ENCODE data around the gene ZGPAT. TPM values are rescaled to one million over a fixed set of nuclear protein-coding genes. Genes with fewer than 3 reads are reported as not detected.

Gene ZGPAT
- total RNA-seq, 4 donors from 2014 or later, result 29.1 to 346 (median 76.5) TPM

DNA sequence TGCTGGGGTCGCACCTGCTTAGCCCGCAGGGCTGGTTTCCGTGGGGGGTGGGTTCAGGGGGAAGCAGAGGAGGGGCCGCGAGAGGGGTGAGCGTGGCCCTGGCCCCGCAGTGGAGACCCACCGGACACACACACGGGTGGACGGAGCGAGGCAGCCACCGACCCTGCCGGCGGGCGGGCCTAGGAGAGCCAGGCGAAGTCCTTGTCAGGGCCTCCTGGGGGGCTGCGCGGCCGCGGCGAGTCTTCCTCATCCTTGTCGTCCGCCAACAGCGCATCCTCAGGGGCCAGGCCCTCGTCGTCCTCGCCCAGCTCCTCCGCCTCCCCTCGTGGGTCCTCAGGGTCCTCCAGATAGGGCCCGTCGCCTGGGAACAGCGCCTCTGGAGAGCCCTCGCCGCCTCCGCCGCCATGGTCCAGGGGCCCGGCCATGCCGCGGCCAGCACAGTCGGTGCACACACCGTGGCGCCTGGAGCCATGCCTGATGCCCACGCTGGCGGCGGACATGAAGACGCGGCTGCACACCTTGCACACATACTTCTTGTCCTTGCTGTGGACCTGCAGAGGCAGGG, 39.0 kb downstream of the ZGPAT start:
- Histone ChIP-seq H3K4me1 (peaks cover 0 to 1% (median under 1%) of the 10 kb centered on the region in 4 donors), H3K4me3 (no peak overlapping the region), H3K9me3 (no peaks in the 10 kb centered on the region), H3K27me3 (no peaks in the 10 kb centered on the region), H3K36me3 (no peaks in the 10 kb centered on the region), H3K27ac (no peak overlapping the region)
- intact Hi-C loops (cut with DNase I; ENCODE audit: low total_unique reads), result no loop called here
- WGBS, 2 donors (ENCODE audit: low coverage in 1 of 2), result 96% methylated on average over 45 of the region's 47 CpGs; no CpG with 5 or more reads in 1 of the 2 donors
- no peak for DNase-seq
- TF ChIP-seq POLR2A (IDR thresholded peaks at IDR 0.05) (no peak), EP300 (IDR thresholded peaks at IDR 0.05; ENCODE audit: low read depth) (no peak), POLR2AphosphoS5 (IDR thresholded peaks at IDR 0.05) (no peak)
- TF ChIP-seq, protein P1, sequence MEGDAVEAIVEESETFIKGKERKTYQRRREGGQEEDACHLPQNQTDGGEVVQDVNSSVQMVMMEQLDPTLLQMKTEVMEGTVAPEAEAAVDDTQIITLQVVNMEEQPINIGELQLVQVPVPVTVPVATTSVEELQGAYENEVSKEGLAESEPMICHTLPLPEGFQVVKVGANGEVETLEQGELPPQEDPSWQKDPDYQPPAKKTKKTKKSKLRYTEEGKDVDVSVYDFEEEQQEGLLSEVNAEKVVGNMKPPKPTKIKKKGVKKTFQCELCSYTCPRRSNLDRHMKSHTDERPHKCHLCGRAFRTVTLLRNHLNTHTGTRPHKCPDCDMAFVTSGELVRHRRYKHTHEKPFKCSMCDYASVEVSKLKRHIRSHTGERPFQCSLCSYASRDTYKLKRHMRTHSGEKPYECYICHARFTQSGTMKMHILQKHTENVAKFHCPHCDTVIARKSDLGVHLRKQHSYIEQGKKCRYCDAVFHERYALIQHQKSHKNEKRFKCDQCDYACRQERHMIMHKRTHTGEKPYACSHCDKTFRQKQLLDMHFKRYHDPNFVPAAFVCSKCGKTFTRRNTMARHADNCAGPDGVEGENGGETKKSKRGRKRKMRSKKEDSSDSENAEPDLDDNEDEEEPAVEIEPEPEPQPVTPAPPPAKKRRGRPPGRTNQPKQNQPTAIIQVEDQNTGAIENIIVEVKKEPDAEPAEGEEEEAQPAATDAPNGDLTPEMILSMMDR (IDR thresholded peaks at IDR 0.05), result no peak
- in situ Hi-C loops (cut with MboI; ENCODE audit: low pct_ligation_motif_present in 1 of 4, low pct_unique_long_range_greater_than_20kb in 1 of 4, low sequenced_read_pairs in 3 of 4), result no loop called here

DNA sequence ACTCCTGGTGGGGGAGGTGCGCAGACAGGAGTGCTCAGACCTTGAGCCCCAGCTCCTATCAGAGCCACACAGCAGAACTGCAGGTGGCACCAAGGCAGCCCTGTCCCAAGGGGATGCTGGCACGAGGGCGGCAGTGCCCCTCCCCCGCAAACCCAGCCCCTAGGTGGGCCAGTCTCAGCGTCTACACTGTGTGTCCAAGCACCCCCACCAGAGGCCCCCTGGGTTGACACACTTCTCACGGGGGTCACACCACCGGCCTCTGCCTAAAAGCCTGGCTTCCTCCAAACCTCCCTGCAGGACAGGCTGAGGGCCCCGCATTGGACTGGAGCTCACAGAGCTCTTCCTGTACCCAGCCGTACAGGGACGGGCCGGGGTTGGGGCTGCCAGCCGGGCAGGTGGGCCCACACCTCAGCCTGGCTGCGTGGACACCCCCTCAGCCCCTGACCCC, 39.8 kb downstream of the ZGPAT start:
- 71% methylated on average over 8 of the region's 13 CpGs; no CpG with 5 or more reads in 1 of the 2 donors for WGBS, 2 donors (ENCODE audit: low coverage in 1 of 2)
- no peak overlapping the region for H3K4me3 ChIP-seq
- TF ChIP-seq EP300 (IDR thresholded peaks at IDR 0.05; ENCODE audit: low read depth), result no peak
- TF ChIP-seq, protein P1 (IDR thresholded peaks at IDR 0.05), result no peak
- no peak for TF ChIP-seq POLR2AphosphoS5 (IDR thresholded peaks at IDR 0.05)
- TF ChIP-seq POLR2A (IDR thresholded peaks at IDR 0.05), result no peak
- H3K9me3 ChIP-seq, result no peaks in the 10 kb centered on the region
- no peaks in the 10 kb centered on the region for H3K36me3 ChIP-seq
- intact Hi-C loops (cut with DNase I; ENCODE audit: low total_unique reads) (no loop called here), in situ Hi-C loops (cut with MboI; ENCODE audit: low pct_ligation_motif_present in 1 of 4, low pct_unique_long_range_greater_than_20kb in 1 of 4, low sequenced_read_pairs in 3 of 4) (no loop called here)
- no peak overlapping the region for H3K27ac ChIP-seq
- DNase-seq, result no peak
- H3K4me1 ChIP-seq, result no peaks in the 10 kb centered on the region
- H3K27me3 ChIP-seq, result no peaks in the 10 kb centered on the region

DNA sequence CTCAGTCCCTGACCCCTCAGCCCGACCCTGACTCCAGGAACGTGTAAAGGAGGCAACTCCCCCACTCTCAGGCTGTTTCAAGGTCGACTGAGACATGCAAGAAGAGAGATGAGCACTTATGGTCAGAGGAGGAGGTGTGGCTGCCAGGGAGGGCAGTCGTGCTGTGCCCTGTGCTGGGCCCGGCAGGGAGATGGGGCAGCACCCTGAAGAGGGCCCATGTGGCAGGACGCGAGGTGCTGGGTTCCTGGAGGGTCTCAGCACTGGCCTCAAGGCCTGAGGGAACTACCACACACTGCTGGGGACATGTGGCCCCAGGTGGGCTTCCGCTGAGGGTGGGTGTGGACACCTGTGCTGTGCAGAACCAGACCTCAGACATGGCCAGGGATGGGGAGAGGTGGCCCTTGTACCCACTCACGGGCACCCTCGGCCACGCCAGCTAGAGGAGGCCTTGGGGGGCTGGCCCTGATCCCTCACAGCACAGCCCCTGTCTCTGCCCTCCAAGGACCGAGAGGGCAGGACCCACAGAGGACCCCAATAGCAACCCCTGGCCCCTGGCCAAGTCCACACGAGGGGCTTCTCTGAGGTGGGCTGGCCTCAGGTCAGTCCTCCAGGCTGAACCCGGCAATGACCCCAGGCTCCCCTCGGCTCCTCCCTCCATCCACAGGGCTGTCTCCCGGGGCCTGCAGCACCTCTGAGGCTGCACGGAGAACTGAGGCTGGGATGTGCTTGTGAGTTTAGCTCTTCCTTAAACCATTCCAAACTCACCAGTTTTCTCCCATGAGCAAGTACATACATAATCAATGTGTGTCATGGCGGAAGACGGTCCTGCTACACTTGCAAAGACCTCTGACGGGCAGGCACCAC, 40.5 kb downstream of the ZGPAT start:
- H3K27me3 ChIP-seq, result no peaks in the 10 kb centered on the region
- H3K4me3 ChIP-seq, result no peak overlapping the region
- no peak overlapping the region for H3K27ac ChIP-seq
- no peak for DNase-seq
- TF ChIP-seq, protein P1 (IDR thresholded peaks at IDR 0.05), result no peak
- TF ChIP-seq POLR2A (IDR thresholded peaks at IDR 0.05), result no peak
- TF ChIP-seq POLR2AphosphoS5 (IDR thresholded peaks at IDR 0.05), result no peak
- TF ChIP-seq EP300 (IDR thresholded peaks at IDR 0.05; ENCODE audit: low read depth), result no peak
- intact Hi-C loops (cut with DNase I; ENCODE audit: low total_unique reads), result no loop called here
- no peaks in the 10 kb centered on the region for H3K4me1 ChIP-seq
- WGBS, 2 donors (ENCODE audit: low coverage in 1 of 2), result 77% methylated on average over 14 of the region's 20 CpGs; no CpG with 5 or more reads in 1 of the 2 donors
- no peaks in the 10 kb centered on the region for H3K36me3 ChIP-seq
- no peaks in the 10 kb centered on the region for H3K9me3 ChIP-seq
- in situ Hi-C loops (cut with MboI; ENCODE audit: low pct_ligation_motif_present in 1 of 4, low pct_unique_long_range_greater_than_20kb in 1 of 4, low sequenced_read_pairs in 3 of 4), result no loop called here

DNA sequence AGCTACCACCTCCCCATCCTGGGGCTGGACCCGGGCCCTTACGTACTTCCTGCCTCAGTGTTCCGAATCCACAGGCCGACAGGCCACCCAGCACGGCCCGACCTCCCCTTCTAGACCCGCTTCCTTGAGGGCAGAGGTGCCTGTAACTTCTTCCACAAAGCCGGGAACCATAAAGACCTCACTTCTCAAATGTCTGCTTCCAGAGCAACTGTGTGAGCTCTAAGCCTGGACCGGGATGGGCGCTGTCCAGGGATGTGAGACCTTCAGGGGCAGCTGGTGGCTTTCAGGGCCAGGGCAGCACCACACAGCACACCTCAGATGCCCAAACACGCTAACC, 41.1 kb downstream of the ZGPAT start:
- in situ Hi-C loops (cut with MboI; ENCODE audit: low pct_ligation_motif_present in 1 of 4, low pct_unique_long_range_greater_than_20kb in 1 of 4, low sequenced_read_pairs in 3 of 4) (no loop called here), intact Hi-C loops (cut with DNase I; ENCODE audit: low total_unique reads) (no loop called here)
- 79% methylated on average over 11 of the region's 11 CpGs; no CpG with 5 or more reads in 1 of the 2 donors for WGBS, 2 donors (ENCODE audit: low coverage in 1 of 2)

More for the DNA sequence above, 41.1 kb downstream of the ZGPAT start:
- no peaks in the 10 kb centered on the region for H3K9me3 ChIP-seq
- H3K4me3 ChIP-seq, result no peak overlapping the region
- TF ChIP-seq POLR2AphosphoS5 (IDR thresholded peaks at IDR 0.05), result no peak
- TF ChIP-seq, protein P1 (IDR thresholded peaks at IDR 0.05), result no peak
- TF ChIP-seq EP300 (IDR thresholded peaks at IDR 0.05; ENCODE audit: low read depth), result no peak
- TF ChIP-seq POLR2A (IDR thresholded peaks at IDR 0.05), result no peak
- no peak for DNase-seq
- no peaks in the 10 kb centered on the region for H3K27me3 ChIP-seq
- H3K36me3 ChIP-seq, result no peaks in the 10 kb centered on the region
- H3K4me1 ChIP-seq, result no peaks in the 10 kb centered on the region
- H3K27ac ChIP-seq, result no peak overlapping the region

Measured in transverse colon (tissue), 4 donors.